ENCODE measurements around the gene WWOX.

WWOX gene

DNA sequence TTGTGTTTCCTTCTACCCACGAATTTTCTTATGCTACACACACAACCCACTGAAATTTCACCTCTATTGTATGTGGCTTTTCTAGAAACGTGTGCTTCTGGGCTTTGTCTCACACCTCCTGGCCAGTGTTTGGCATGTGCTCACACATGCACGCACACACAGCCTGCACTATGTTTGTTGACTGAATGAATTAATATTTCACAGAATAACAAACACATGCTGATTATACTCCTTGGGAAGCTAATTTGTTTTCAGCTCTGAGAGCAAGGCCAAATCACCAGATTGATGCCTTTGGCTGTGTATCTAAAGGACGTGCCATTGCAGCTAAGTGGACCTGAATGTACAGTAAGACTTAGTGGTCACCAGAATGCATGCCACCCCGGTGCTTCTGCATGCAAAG is 210.7 kb downstream of the WWOX start:
- TF ChIP-seq POLR2AphosphoS5 (IDR thresholded peaks at IDR 0.05; ENCODE audit: low read depth, low read length), result no peak
- no peak for TF ChIP-seq TAF1 (IDR thresholded peaks at IDR 0.05; ENCODE audit: borderline replicate concordance, insufficient read depth, low read length)
- no peak for TF ChIP-seq FOXP2 (optimal IDR thresholded peaks at IDR 0.05; ENCODE audit: borderline replicate concordance, extremely low read depth, extremely low read length, insufficient read depth)
- TF ChIP-seq SIN3A (IDR thresholded peaks at IDR 0.05; ENCODE audit: borderline replicate concordance, insufficient read depth, low read length), result no peak
- TF ChIP-seq, protein P1, sequence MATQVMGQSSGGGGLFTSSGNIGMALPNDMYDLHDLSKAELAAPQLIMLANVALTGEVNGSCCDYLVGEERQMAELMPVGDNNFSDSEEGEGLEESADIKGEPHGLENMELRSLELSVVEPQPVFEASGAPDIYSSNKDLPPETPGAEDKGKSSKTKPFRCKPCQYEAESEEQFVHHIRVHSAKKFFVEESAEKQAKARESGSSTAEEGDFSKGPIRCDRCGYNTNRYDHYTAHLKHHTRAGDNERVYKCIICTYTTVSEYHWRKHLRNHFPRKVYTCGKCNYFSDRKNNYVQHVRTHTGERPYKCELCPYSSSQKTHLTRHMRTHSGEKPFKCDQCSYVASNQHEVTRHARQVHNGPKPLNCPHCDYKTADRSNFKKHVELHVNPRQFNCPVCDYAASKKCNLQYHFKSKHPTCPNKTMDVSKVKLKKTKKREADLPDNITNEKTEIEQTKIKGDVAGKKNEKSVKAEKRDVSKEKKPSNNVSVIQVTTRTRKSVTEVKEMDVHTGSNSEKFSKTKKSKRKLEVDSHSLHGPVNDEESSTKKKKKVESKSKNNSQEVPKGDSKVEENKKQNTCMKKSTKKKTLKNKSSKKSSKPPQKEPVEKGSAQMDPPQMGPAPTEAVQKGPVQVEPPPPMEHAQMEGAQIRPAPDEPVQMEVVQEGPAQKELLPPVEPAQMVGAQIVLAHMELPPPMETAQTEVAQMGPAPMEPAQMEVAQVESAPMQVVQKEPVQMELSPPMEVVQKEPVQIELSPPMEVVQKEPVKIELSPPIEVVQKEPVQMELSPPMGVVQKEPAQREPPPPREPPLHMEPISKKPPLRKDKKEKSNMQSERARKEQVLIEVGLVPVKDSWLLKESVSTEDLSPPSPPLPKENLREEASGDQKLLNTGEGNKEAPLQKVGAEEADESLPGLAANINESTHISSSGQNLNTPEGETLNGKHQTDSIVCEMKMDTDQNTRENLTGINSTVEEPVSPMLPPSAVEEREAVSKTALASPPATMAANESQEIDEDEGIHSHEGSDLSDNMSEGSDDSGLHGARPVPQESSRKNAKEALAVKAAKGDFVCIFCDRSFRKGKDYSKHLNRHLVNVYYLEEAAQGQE (IDR thresholded peaks at IDR 0.05; ENCODE audit: insufficient read depth in 1 of 2, low read depth in 2 of 2, low read length in 2 of 2), result no peak

DNA sequence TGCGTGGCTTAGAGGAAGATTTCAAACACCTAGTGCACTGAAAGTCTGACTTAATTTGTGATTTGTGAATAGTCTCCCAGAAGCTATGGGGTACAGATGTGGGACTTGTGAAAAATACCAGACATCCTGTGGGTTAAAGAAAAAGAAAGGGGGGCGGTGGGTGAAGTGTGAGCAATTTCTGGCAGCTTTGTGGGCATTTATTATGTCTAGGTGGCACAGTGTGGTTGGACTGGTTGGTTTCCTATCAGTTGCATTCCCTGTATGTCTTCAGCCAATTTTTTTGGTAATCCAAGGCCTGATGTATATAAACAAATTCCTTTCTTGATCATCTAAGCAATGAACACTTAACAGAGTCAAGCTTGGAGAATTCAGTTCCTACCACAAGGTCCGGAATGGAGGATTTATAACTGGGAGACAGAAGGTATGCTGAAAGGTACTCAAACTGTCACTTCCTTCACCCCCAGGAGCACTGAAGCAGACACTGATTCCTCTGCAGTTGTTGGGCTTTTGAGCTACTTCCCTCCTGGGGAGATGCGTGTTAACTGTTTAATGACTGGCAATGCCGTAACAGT is 211.6 kb downstream of the WWOX start:
- TF ChIP-seq POLR2AphosphoS5 (IDR thresholded peaks at IDR 0.05; ENCODE audit: low read depth, low read length) (no peak), TAF1 (IDR thresholded peaks at IDR 0.05; ENCODE audit: borderline replicate concordance, insufficient read depth, low read length) (no peak), FOXP2 (optimal IDR thresholded peaks at IDR 0.05; ENCODE audit: borderline replicate concordance, extremely low read depth, extremely low read length, insufficient read depth) (no peak), SIN3A (IDR thresholded peaks at IDR 0.05; ENCODE audit: borderline replicate concordance, insufficient read depth, low read length) (no peak)
- TF ChIP-seq, protein P1 (IDR thresholded peaks at IDR 0.05; ENCODE audit: insufficient read depth in 1 of 2, low read depth in 2 of 2, low read length in 2 of 2), result no peak

DNA sequence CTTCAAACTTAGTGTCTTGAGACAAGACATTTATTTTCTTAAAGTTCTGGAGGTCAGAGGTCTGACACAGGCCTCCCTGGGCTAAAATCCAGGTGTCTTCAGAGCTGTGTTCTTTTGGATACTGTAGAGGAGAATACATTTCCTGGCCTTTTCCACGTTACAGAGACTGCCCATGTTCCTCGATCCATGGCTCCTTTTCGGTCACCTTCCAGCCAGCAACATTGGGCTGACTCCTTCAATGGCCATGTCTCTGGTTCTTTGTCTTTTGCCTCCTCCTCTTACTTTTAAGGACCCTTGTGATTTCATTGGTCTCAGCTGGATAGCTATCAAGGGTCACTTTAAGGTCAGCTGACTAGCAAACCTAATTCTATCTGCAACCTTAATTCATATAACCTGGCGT is 212.4 kb downstream of the WWOX start:
- TF ChIP-seq, protein P1 (IDR thresholded peaks at IDR 0.05; ENCODE audit: insufficient read depth in 1 of 2, low read depth in 2 of 2, low read length in 2 of 2), result no peak
- no peak for TF ChIP-seq TAF1 (IDR thresholded peaks at IDR 0.05; ENCODE audit: borderline replicate concordance, insufficient read depth, low read length)
- TF ChIP-seq SIN3A (IDR thresholded peaks at IDR 0.05; ENCODE audit: borderline replicate concordance, insufficient read depth, low read length), result no peak
- no peak for TF ChIP-seq FOXP2 (optimal IDR thresholded peaks at IDR 0.05; ENCODE audit: borderline replicate concordance, extremely low read depth, extremely low read length, insufficient read depth)
- no peak for TF ChIP-seq POLR2AphosphoS5 (IDR thresholded peaks at IDR 0.05; ENCODE audit: low read depth, low read length)

DNA sequence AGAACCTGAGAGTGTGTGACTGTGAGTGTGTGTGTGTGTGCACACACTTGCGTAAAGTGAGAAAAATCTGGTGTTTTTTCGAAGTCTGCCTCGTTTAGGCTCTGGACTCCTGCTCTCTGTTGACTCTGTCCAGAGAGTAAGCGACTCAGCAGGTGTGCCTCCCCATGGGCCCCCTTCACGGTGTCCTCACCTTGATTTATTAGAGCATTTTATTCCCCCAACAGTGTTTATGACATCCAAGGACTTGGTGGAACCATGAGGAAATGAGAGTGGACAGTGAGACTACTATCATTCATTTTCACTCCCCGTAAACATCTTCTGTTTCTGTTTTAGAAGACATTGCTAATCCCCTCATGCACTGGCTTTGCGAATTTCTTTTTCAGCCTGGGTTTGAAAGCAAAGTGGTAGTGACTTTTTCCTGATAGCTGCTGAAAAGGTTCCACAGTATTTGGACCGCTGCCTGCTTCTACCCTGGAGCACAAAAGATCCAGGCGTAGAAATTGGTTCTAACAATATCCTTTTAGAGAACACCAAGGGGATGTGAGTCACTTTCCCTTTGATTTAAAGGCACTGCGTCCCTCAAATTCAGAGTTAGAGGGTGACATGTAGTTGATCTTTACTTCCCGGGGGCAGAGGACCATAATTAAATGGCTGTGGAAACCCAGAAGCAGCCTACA is 218.2 kb downstream of the WWOX start:
- TF ChIP-seq FOXP2 (optimal IDR thresholded peaks at IDR 0.05; ENCODE audit: borderline replicate concordance, extremely low read depth, extremely low read length, insufficient read depth) (no peak), POLR2AphosphoS5 (IDR thresholded peaks at IDR 0.05; ENCODE audit: low read depth, low read length) (no peak), SIN3A (IDR thresholded peaks at IDR 0.05; ENCODE audit: borderline replicate concordance, insufficient read depth, low read length) (no peak), TAF1 (IDR thresholded peaks at IDR 0.05; ENCODE audit: borderline replicate concordance, insufficient read depth, low read length) (no peak)
- TF ChIP-seq, protein P1 (IDR thresholded peaks at IDR 0.05; ENCODE audit: insufficient read depth in 1 of 2, low read depth in 2 of 2, low read length in 2 of 2), result no peak
